Left forelimb (tissue), 1 donor: Measurements from ENCODE around the gene MB21D2.
"Not testable (repeated sequence)": the region's sequence is repeated elsewhere in the genome, so short reads cannot be mapped to it uniquely, and the experiment has no call there.

ENCODE experiments used
- DNase-seq: peaks from one replicate; pipeline ENCODE4 v3.0.0-alpha.2; 2018; ENCODE audit warnings: low spot score

MB21D2 gene

DNA sequence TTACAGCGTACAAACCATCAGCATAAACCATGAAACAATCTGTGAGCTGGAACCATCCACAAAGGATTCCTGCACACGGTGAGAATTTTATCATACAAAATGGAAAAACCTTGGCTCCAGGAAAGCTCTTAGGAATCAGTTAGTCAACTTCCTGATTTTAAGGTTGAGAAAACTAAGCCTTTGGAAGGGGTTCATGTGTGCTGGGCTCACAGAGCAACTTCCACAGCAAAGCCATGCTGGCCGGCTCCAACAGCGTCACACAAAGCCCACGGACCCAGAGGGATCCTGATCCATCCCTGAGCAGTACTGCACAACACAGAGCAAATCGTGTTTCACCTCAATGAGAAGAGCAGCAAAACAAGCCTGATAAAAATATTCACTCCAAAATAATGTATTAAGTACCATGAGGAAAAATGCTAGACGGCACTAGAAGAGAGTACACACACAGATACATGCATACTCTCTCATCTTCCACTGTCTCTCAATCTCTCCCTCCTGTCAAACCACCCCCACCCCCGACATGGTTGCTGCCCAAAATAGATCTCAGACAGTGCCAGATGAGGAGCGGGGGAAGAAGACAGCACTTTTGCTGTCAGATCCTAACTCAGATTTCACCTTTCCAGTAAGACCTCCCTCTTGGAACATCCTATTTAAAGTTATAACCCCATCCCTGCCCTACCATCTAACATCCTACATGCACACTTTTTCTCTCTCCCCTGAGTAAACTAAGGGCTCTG is 58.6 kb downstream of the MB21D2 start:
- no peak for DNase-seq

DNA sequence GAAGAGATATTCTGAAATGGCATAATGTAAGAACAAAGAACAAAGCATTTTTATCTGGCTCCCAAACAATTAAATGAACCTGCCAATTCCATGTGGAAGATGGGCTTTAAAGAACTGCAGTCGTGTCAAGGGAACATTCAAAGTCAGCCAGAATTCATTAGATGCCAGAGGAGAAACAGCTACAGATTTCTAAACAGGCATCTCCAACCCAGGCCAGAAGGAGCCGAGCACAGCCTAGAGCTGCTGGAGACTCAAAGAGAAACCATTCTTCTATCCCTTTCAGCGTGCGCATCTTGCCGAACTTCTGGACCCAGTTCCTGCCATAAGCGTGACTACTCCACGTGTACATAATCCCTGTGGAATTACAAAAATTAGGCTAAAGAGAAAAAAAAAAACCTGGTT is 60.4 kb downstream of the MB21D2 start:
- no peak for DNase-seq

DNA sequence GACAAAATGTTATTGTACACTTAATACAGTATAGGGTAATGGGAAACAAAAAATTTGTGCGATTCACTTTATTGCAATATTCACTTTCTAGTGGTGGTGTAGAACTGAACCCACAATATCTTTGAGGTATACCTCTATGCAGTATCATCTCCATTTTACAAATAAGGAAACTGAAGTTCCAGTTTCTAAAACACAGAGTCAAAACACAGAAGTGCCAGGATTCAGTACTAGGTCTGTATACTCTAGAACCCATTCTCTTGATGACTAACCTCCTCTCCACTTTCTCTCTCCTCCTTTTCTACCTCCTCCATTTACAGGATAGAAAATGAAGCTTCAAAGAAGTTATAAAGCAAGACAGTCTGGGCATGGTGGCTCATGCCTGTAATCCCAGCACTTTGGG is 62.2 kb downstream of the MB21D2 start:
- no peak for DNase-seq

DNA sequence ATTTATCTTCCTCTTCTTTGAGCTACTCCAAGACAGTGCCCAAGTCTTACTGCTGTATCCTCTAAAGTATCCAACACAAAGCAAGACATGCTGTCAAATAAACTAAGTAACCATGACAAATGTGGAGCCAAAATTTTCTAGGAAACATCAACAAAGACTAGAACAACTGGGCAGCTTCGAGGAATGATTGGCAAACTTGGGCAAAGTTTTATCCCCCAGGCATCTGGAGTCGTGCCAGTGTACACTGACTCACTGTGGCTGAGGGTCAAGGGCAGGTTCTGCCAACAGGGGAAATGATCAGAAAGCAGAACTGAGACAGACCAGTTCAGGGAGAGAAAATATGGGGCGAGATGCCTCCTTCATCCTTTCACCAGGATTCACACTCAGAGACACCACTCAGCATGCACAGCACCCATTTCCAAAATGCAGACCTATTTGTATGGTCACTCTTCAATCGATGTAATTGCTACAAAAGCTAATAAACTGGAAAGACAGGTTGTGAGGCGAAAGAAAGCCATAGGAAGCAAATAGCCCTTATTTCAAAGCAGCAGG is 65.8 kb downstream of the MB21D2 start:
- DNase-seq = no peak

DNA sequence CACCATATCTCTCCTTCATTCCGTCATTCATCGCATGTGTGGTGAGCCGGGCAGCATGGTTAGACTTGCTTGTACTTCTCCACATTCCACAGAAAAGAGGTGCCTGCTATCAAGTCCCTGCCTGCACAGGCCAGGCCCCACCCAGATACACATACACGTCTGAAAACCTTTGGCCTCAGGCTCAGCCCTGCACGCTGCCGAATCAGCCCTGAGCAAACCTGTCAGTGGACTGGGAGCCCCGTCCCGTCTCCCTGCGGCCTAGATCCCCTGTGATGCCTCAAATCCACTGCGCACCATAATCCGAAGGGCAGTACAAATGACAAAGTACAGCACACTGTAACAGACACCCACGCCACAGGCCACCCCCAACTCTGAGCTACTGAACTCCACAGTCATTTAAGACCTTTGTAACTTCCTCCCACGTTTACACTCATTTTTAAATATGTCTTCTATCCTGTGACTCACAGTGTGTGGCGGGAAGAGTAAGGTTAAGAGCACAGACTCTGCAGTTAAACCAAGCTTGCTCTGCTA is 67.1 kb downstream of the MB21D2 start:
- DNase-seq = no peak

DNA sequence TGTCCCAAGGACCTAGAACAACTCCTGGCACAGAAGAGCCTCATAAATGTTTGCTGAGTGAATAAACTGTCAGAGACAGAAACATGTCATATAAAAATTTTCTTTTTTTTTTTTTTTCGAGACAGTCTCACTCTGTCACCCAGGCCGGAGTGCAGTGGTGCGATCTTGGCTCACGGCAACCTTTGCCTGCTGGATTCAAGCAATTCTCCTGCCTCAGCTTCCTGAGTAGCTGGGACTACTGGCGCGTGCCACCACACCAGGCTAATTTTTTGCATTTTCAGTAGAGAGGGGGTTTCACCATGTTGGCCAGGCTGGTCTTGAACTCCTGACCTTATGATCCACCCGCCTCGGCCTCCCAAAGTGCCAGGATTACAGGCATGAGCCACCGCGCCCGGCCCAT is 67.8 kb downstream of the MB21D2 start:
- DNase-seq = not testable (repeated sequence)

DNA sequence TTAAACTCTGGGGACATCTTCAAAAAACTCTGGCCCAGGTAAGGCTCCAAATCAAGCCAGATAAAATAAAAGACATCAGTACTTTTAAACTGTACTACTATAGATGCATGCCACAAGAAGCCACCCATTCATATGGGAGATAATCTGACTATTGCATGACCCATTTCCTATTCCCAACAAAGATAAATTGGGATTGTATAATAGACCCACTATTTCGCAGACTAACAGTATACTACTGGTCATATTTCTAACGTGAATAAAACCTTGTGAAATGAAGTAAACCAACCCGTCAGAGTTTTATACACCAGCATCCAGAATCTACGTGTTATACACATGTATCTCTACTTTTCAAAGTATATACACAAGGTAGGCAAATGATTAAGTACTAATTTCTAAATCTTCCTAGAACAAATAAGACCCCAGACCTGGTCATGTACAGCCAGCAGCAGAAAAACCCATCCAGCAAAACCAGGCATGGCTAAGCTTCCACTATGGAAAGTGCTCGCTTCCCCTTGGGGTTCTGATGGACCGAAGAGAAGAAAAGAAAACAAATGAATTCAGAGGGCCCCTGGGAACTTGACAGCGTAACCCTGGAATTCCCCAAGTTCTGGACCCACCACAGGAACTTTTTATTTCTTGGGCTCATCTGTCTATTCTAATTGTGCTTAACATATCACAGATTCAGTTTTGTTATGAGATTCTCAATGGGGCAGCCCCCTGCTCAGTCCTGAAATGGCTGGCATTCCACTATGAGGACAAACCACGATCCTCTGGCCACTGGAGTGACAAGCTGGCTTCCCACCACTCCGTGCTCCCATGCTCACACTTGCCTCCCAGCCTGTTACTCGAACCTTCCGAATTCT is 69.1 kb downstream of the MB21D2 start:
- DNase-seq = no peak

DNA sequence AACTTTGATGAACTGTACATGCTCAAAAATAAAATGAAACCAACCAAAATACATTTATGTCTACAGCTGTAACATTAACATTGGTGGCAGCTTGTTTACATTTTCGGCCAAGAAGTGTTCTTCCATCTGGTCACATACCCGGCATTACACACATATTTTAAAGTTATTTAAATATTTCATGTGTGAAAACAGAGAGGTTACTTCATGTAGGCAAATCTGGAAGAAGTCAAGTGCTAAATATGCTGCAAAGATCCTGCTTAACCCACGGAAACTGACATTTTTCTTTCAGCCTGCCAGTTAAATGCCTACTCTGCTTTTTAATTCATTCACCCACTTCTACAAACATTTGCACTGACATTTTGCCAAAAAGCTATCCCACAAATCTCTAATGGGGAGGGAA is 69.7 kb downstream of the MB21D2 start:
- no peak for DNase-seq

DNA sequence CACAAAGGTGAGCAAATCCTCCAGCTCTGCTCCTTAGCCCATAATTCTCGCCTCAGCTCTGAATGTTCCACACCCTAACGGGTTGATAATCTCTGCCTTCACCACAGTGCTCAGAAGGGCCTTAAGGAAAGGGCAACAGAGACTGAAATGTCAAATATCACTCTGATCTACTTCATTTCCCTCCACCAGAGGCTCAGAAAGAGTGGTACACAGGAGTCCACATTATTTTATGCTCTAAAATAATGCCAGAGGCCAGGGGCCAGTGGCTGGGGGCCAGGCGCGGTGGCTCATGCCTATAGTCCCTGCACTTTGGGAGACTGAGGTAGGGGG is 72.2 kb downstream of the MB21D2 start:
- no peak for DNase-seq

DNA sequence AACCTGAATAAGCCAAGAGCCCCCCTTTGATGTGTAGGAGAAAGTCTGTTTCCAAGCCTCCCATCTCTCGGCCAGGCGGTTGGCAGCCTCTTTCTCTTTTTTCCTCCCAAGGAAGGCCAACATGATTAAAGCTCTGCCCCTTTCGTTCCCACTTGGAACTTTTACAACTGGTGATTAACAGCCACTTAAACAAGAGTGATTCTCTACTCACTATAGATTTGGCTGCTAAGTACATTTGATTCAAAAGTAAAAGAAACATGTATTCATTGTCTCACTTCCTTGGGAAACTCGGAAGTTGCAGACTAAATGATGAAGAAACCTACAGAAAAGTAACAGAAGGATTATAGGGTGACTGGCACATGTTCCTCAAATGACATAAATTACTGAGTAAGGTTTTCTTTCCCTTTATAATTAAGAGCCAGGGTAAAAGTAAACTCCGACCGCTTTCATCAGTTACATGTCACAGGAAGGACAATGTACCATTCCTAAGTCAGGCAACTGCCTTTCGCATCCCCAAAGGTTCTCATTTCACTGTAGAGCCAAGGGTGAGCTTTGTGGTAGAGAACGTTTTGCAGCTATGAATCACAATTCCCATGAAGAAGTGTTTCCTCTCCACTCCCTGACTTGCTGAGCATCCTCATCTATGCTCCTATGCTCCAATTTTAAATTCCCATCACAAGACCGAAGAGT is 72.7 kb downstream of the MB21D2 start:
- no peak for DNase-seq

DNA sequence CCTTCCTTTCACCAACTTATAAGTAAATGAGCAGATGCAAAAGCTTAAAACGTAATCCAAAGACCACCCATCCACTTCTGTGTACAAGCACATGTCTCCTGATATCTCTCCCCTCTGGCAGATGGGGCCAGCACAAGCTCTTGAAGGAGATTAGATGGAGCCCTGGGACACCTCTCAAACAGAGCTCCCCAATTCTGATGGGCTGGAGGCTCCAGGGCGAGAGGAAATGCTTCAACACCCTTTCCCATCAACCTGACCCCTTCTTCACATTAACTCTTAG is 73.2 kb downstream of the MB21D2 start:
- DNase-seq = no peak

DNA sequence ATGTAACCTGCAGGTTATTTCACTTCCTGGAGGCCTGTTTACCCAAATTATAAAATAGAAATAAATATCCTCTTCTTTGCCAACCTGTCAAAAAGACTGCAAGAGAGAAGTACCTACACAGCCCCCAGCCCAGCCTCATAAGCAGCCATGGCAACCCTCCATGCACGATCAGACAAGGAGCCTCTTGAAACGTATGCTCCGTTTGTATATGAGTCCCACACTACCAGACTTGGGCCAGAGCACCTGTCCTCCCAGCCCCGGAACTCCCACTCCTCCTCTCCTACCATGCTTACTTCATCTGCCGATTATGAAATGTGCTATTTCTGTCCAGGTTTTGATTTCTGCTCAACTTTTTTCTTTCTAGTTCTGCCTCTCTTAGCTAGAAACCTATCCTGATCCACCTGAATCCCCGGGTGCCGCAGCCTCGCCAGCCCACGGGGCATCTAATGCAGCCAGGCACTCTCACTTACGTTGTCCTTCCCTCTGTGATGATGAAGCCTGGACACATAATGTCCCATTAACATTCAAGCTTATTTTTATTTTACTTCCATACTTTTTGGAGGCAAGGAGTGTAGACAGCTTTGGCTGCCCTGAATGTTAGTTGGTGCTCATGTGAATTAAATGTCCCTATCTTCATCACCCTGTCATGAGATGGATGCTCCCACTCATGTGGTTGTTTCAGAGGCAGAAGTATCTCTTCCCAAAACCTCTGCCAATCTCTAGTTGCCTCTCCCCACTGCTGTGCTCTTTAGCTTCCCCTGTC is 73.8 kb downstream of the MB21D2 start:
- no peak for DNase-seq

DNA sequence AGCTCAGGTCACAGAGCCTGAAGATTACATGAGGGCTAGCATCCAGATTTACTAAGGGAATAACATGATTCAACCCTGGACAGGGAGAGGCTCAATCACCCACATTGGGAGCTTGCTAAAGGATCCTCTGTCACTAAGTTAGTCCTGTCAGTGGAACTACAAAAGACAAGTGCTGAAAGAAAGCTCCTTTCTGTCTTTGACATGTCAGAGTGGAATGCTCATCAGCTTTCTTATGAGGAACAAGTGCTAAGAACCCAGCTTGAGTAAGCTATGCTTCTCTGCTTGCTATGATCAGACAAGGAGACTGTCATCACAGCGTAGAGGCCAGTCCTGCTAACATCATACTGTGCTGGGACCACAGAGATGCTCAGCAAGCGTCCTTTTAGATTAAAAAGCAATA is 74.5 kb downstream of the MB21D2 start:
- DNase-seq = no peak

DNA sequence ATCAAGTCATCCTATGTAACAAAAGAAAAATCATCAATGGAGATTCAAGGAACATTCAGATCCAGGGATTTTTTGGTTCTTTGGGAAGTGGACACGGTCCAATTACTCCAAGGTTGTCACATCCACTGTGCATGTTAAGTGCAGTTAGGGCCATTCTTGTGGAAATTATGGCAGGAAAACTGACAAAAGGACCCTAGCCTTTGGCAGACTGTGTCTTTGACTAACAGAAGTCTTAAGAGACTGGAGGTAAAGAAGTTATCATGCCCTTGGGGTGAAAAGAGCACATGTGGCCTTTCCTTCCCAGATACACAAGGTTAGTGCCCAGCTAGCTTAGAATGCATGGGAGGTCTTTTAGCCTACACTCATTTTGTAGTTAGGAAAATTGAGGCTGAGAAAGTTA is 74.9 kb downstream of the MB21D2 start:
- DNase-seq = no peak

DNA sequence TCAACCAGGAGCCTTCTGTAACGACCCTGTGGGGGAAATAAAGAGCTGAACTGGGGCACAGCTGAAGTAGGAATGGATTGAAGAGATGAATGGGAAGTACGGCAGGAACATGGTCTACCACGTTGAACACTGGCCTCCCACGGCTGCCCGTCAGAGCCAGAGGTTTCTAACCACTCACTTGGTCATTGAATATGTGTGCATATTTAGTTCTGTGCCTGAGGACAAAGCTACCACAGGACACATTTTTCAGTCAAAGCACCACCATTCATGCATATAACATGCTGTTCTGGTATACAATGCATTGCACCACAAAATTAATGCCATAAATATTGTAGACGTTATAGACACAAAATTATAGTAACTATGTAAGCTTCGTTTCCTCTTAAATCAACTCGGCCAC is 75.5 kb downstream of the MB21D2 start:
- no peak for DNase-seq

DNA sequence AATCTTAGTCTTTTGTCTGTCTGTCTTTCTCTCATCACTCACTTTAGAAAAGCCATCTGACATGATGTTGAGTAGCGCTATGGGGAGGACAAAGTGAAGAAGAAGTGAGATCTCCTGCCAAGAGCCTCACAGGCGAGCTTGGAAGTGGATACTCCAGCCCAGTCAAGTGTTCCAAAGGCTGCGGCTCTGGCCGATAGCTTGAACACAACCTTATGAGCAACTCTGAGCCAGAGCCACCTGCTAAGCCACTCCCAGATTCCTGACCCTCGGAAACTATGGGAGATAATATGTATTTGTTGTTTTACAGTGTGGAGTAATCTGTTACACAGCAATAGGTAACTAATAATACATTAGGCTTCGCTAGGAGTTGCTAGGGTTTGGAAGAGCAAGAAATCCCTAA is 76.2 kb downstream of the MB21D2 start:
- no peak for DNase-seq

DNA sequence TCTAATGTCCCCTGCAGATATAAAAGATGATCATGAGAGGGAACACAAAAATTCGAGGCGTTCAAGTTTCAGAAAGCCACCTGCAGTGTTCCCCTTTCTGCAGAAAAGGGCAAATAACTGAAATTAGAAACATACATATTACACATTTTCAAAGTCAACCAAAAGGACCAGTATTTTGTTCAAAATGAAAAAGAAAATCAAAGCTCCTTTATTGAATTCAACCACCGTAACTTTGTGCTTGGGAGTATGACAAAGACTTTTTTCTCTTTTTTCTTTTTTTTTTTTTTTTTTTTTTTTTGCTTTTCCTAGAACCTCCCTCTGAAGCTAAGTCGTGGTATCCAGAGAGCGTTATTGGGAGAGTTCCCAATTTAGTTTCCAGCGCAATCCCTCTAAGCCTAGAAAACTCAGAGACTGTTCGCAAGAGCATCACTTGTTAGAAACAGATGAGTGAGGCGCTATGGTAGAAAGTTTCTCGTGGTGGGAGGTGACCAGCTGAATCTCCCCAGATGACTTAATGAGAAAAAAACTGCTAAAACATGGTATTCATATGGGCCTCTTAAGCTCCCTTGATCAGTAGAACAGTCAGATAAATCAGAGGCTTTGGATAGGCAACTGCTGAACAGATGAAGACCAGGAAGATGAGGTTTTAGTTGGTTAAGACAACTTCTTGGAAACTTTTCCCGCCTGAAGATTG is 77.4 kb downstream of the MB21D2 start:
- DNase-seq = no peak

DNA sequence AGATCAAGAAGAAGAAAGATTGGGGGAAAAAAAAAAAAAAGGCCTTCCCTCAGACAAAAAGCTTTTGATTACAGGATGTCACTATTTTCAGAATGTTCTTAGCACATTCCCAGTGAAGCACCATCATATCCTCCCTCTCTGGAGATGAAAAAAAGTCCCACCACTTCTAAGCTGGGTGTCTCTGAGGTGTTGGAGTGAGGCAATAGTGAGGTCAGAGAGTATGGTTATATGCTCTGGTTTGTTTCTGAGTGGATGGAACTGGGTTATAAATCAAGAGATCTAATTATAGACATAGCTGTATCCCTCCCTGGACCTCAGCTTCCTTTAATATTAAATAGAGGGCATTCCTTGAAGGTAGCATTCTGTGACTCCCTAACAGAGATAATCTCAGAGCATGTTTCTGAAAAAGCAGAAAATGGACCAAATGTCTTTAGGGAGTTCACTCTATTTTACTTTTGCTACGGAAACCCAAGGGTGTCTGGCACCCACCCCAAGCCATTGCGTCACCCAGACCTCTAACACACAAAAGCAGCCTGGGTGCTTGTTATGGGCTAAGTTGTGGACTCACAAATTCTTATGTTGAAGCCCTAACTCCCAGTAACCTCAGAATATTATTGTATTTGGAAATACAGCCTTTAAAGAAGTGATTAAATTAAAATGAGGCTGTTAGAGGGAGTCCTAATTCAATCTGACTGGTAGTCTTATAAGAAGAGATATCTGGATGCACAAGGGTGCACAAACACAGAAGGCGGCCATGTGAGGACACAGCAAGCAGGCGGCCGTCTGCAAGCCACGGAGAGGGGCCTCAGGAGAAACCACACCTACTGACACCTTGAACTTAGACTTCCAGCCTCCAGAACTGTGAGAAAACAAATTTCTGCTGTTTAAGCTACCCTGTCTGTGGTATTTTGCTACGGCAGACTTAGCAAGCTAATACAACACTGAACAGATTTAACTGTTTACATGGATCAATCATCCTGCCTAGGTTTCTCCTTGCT is 81.5 kb downstream of the MB21D2 start:
- DNase-seq = no peak

DNA sequence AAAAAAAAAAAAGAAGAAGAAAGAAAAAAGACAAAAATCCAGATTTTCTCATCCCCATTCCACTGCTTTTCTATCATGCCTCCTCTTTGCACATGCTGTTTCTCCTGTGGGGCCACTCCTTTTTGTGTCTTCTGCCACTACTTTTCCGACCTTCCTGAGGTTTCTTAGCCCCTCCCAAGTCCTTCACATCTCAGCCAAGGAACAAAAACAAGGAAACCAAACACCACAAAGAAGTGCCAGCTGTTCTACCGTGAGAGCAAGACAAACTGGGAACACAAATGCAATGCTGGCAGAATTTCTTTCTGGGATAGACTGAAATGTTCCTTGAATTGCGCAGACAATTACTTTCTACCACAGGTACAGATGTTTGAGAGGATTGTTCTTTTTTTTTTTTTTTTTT is 83.2 kb downstream of the MB21D2 start:
- no peak for DNase-seq
